Duodenal mucosa (tissue), 2 donors: ENCODE results near the gene UACA.
"Not testable (repeated sequence)": the region's sequence is repeated elsewhere in the genome, so short reads cannot be mapped to it uniquely, and the experiment has no call there.

Experiments used
- H3K27ac ChIP-seq: one replicate; pipeline ENCODE4 v1.7.0; 2013; ENCODE audit warnings: low read depth, low read length
- H3K27me3 ChIP-seq, 2 donors: one replicate each; pipeline ENCODE4 v1.7.0; 2013; ENCODE audit warnings: low read length in 2 of 2, control low read depth in 1 of 2; ENCODE audit not compliant: insufficient read depth in 2 of 2, control insufficient read depth in 1 of 2
- H3K36me3 ChIP-seq, 2 donors: one replicate each; pipeline ENCODE4 v1.7.0; 2013; ENCODE audit warnings: low read length in 2 of 2, control low read depth in 1 of 2; ENCODE audit not compliant: insufficient read depth in 2 of 2, control insufficient read depth in 1 of 2
- H3K4me1 ChIP-seq, 2 donors: one replicate each; pipeline ENCODE4 v1.7.0; 2013; ENCODE audit warnings: low read length in 2 of 2, control low read depth in 1 of 2; ENCODE audit not compliant: insufficient read depth in 2 of 2, control insufficient read depth in 1 of 2
- H3K4me3 ChIP-seq, 2 donors: one replicate each; pipeline ENCODE4 v1.7.0; 2013; ENCODE audit warnings: low read length in 2 of 2, low read depth in 1 of 2
- H3K9ac ChIP-seq, 2 donors: one replicate each; pipeline ENCODE4 v1.7.0; 2013; ENCODE audit warnings: low read length in 2 of 2, low read depth in 1 of 2
- H3K9me3 ChIP-seq, 2 donors: one replicate each; pipeline ENCODE4 v1.7.0; 2013; ENCODE audit warnings: low read length in 2 of 2, control low read depth in 1 of 2; ENCODE audit not compliant: control insufficient read depth in 1 of 2

Gene UACA

DNA sequence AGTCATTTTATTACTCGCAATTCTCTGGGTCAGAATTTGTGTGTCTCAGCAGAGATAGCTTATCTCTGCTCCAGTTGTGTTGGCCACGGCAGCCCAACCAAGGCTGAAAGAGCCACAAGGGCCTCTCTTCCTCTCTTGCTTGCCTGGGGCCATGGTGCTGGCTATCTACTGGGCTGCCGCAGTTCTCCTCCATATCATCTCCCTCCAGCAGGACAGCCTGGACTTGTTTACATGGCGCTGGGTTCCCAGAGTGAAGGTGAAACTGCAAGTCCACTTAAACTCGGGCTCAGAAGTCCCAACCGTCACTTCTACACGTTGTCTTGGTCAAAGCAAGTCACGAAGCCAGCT is 134.8 kb downstream of the UACA start:
- Histone ChIP-seq H3K27me3 (peaks cover 0 to 3% of the 10 kb centered on the region in 2 donors), H3K4me1 (peaks cover 15 to 22% of the 10 kb centered on the region in 2 donors), H3K4me3 (no peak overlapping the region), H3K9ac (no peak overlapping the region), H3K36me3 (no peaks in the 10 kb centered on the region), H3K27ac (no peak overlapping the region), H3K9me3 (no peaks in the 10 kb centered on the region)

DNA sequence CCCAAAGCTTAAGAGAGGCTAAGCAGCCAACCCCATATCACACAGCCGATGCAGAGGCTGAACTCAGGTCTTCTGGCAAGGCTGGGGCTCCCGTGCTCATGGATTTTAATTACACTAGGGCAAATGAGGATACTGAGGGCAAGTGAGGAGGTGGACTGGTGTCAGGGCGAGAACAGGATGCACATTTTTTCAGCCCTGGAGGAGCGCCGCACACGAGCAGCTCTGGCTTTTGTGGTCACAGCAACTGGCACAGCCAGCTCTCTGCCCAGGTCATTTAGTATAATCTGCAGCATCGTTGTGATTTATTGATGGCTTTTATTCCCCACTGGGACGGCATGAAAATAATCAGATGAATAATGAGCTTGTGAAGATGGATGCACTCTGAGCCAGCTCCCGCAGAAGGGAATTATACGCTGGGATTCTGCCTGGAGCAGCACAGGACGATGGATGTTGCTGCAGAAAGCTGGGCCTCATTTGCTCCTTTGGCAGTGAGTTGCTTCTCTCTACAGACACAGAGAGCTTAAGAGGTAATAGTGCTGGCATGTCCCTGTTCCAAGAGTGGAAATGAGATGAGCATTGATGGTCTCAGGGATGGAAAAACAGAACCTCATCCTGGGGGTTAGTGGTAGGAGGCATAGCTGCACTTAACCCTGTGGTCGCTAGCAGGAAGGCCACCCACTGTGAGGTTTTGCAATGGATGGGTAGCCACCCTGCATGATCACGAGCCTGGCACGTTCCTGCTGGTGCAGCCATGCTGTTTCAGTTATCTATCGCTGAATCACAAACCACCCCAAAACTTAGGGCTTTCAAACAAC is 135.4 kb downstream of the UACA start:
- peaks cover 0 to 3% of the 10 kb centered on the region in 2 donors for H3K27me3 ChIP-seq
- no peak overlapping the region for H3K27ac ChIP-seq
- no peak overlapping the region for H3K9ac ChIP-seq

DNA sequence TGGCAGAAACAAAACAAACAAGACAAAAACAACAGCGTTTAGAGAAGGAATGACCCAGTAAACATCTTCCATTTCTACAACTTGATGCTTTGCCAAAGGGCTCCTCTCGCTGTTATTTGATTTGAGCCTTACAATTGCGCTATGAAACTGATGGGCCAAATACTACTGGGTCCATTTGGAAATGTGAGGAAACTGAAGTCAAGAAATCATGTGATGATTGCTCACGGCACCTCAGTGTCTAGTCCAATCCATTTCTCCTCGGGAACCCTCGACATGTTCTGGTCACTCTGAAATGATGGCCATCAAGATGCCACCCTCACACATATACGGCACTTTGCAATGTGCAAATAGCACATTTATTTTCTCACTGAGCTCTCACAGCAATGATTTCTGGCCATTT is 136.0 kb downstream of the UACA start:
- no peak overlapping the region for H3K9ac ChIP-seq

More for the DNA sequence above, 135.4 kb downstream of the UACA start:
- H3K4me1 ChIP-seq: peaks cover 9 to 16% of the 10 kb centered on the region in 2 donors
- H3K4me3 ChIP-seq: no peak overlapping the region
- no peaks in the 10 kb centered on the region for H3K9me3 ChIP-seq
- H3K36me3 ChIP-seq: no peaks in the 10 kb centered on the region

DNA sequence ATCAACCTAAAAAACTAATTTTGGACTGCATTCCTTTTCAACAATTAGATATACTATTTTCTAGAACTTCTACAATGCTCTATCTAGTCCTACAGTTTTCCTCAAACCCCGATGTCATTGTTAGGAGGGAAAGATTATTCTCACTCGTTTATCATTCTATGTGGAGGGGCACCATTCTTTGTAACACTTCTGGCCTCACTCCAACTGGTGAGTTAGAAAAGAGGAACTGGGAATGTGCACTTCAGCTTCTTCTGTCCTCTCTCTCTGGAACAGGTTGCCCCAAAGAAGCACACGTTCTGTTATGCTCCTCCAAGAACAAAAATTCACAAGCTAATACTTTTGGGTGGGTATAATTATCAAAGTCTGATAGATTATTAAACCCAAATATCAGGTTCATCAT is 137.9 kb downstream of the UACA start:
- H3K4me1 ChIP-seq: no peaks in the 10 kb centered on the region
- no peak overlapping the region for H3K9ac ChIP-seq
- H3K36me3 ChIP-seq: no peaks in the 10 kb centered on the region
- no peak overlapping the region for H3K4me3 ChIP-seq
- peaks cover 0 to 3% of the 10 kb centered on the region in 2 donors for H3K27me3 ChIP-seq
- no peak overlapping the region for H3K27ac ChIP-seq
- H3K9me3 ChIP-seq: peaks cover 0 to 6% of the 10 kb centered on the region in 2 donors

More for the DNA sequence above, 136.0 kb downstream of the UACA start:
- Histone ChIP-seq H3K4me1 (peaks cover 3 to 10% of the 10 kb centered on the region in 2 donors), H3K4me3 (no peak overlapping the region), H3K9me3 (peaks cover 0 to 4% of the 10 kb centered on the region in 2 donors), H3K36me3 (no peaks in the 10 kb centered on the region), H3K27me3 (peaks cover 0 to 3% of the 10 kb centered on the region in 2 donors), H3K27ac (no peak overlapping the region)

DNA sequence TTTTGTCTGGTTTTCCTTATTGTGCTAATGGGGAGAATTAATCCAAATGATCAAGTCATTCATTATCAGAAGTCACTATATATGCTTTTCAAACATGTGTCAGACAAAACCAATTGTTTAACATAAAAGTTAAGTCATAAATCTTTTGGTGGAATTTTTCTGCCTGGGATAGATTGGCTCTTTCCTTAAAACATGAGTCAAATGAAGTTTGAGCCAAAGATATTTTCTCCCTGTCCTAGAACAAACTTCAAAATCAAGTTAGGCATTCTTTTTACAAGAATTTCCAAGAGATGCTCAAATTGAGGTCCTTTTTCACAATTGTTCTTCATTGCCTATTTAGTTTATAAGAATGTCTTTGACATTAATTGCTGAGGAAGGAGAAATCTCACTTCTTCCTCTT is 138.3 kb downstream of the UACA start:
- Histone ChIP-seq H3K9me3 (peaks cover 0 to 6% of the 10 kb centered on the region in 2 donors), H3K4me3 (no peak overlapping the region), H3K9ac (no peak overlapping the region), H3K36me3 (no peaks in the 10 kb centered on the region), H3K27ac (no peak overlapping the region), H3K4me1 (no peaks in the 10 kb centered on the region), H3K27me3 (peaks cover 0 to 3% of the 10 kb centered on the region in 2 donors)

DNA sequence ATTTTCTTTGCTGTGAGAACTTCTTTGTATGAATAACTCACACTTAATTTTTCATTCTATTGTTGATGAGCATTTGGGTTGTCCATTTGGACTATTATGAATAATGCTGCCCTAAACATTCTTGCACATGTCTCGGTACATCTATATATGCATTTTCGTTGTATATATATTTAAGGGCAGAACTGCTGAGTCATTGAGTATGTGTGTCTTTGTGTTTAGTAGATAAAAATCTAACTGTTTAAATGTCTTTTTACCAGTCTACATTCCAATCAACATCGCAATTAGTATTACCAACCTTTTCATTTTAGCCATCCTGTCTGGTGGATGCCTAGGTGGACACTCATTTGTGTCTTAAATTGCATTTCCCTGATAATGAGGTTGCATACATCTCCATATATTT is 144.4 kb downstream of the UACA start:
- H3K27me3 ChIP-seq: peaks cover 0 to 3% of the 10 kb centered on the region in 2 donors
- H3K9me3 ChIP-seq: peaks cover 0 to 6% of the 10 kb centered on the region in 2 donors
- H3K27ac ChIP-seq: no peak overlapping the region
- H3K36me3 ChIP-seq: no peaks in the 10 kb centered on the region
- H3K4me3 ChIP-seq: no peak overlapping the region
- H3K4me1 ChIP-seq: no peaks in the 10 kb centered on the region
- no peak overlapping the region for H3K9ac ChIP-seq

DNA sequence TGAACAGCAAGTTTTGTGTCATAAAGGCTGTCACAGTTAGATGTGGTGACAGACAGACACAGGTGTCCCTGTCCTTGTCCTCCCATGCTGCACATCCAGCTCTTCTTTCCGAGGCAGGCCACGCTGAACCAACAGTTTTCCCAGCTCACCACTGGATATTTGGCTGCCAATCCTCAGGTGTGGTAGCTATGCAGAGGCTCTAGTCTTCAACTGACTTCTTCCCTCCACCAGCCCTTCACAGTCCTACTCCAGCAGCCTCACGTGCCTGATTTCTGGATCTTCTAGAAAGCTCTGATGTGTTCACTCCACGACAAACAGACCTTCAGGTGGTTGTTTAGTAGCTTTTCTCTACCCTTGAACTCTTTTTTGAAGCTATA is 145.5 kb downstream of the UACA start:
- H3K4me1 ChIP-seq: no peaks in the 10 kb centered on the region
- no peaks in the 10 kb centered on the region for H3K36me3 ChIP-seq
- no peak overlapping the region for H3K4me3 ChIP-seq
- H3K27me3 ChIP-seq: peaks cover 0 to 3% of the 10 kb centered on the region in 2 donors
- H3K9ac ChIP-seq: no peak overlapping the region
- peaks cover 0 to 6% of the 10 kb centered on the region in 2 donors for H3K9me3 ChIP-seq
- H3K27ac ChIP-seq: no peak overlapping the region

DNA sequence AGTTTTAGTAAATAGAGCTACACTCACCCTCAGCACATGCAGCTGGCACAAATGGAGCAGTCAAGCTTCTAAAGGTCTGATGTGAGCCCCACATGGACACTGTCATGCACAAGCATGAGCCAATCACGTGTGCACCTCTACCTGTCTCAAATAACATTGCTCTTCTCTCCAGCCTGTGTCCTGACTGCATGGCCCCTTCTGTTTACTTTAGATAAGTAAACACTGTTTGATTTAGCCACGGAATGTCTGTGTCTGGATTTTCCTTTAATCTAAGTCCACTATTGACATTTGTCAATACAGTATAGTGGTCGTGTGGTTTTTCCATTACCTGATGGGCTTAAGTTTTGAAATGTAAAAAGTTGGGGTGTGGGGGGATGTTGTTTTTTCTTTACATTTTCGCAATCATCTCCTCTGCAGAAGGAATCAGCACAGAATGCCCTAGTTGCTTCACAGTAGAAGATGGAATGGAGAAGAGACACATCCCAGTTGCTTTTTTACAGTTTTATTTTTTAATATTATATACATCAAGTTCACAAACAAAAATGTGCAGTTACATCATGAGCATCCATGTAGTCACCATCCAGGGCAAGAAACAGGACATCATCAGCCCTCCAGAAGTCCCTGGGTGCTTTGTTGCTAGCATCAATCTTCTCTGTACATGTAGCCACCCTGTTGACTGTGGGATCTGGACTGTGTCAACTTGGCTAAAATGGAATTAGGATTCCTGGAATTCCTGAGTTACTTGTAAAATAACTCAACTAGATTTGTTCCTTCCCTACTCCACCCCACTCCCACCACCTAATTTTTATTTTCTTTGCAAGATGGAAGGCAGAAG is 146.1 kb downstream of the UACA start:
- no peaks in the 10 kb centered on the region for H3K4me1 ChIP-seq
- no peak overlapping the region for H3K9ac ChIP-seq
- H3K9me3 ChIP-seq: peaks cover 0 to 1% of the 10 kb centered on the region in 2 donors
- H3K27ac ChIP-seq: no peak overlapping the region
- H3K4me3 ChIP-seq: no peak overlapping the region
- H3K27me3 ChIP-seq: peaks cover 0 to 3% of the 10 kb centered on the region in 2 donors
- no peaks in the 10 kb centered on the region for H3K36me3 ChIP-seq

DNA sequence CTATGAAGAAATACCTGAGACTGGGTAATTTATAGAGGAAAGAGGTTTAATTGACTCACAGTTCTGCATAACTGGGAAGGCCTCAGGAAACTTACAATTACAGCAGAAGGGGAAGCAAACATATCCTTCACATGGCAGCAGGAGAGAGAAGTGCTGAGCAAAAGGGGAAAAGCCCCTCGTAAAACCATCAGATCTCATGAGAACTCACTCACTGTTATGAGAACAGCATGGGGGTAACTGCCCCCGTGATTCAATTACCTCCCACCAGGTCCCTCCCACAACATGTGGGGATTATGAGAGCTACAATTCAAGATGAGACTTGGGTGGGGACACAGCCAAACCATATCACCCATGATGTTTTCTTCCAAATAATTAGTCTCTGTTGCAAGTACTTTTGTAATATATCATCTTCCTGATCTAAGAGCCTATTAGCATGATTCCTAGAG is 147.0 kb downstream of the UACA start:
- H3K4me1 ChIP-seq, H3K36me3 ChIP-seq, H3K9ac ChIP-seq, H3K4me3 ChIP-seq, H3K27ac ChIP-seq, H3K27me3 ChIP-seq, H3K9me3 ChIP-seq: not testable (repeated sequence)
